ENCODE measurements around the gene KLF4.

GRCh38 chr9:107455425-107456135, 34.0 kb downstream of the KLF4 start:
- no peak for TF ChIP-seq POLR2AphosphoS5 (IDR thresholded peaks at IDR 0.05)
- no peak for TF ChIP-seq EP300 (conservative IDR thresholded peaks at IDR 0.05; ENCODE audit: poor library complexity, severe bottlenecking)
- TF ChIP-seq, protein P1, sequence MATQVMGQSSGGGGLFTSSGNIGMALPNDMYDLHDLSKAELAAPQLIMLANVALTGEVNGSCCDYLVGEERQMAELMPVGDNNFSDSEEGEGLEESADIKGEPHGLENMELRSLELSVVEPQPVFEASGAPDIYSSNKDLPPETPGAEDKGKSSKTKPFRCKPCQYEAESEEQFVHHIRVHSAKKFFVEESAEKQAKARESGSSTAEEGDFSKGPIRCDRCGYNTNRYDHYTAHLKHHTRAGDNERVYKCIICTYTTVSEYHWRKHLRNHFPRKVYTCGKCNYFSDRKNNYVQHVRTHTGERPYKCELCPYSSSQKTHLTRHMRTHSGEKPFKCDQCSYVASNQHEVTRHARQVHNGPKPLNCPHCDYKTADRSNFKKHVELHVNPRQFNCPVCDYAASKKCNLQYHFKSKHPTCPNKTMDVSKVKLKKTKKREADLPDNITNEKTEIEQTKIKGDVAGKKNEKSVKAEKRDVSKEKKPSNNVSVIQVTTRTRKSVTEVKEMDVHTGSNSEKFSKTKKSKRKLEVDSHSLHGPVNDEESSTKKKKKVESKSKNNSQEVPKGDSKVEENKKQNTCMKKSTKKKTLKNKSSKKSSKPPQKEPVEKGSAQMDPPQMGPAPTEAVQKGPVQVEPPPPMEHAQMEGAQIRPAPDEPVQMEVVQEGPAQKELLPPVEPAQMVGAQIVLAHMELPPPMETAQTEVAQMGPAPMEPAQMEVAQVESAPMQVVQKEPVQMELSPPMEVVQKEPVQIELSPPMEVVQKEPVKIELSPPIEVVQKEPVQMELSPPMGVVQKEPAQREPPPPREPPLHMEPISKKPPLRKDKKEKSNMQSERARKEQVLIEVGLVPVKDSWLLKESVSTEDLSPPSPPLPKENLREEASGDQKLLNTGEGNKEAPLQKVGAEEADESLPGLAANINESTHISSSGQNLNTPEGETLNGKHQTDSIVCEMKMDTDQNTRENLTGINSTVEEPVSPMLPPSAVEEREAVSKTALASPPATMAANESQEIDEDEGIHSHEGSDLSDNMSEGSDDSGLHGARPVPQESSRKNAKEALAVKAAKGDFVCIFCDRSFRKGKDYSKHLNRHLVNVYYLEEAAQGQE (IDR thresholded peaks at IDR 0.05; ENCODE audit: borderline replicate concordance), result no peak
- TF ChIP-seq CTCF (IDR thresholded peaks at IDR 0.05; ENCODE audit: poor library complexity, severe bottlenecking), result no peak
- no peak for TF ChIP-seq EZH2 (IDR thresholded peaks at IDR 0.05; ENCODE audit: borderline replicate concordance, insufficient read depth, low read length, poor library complexity, severe bottlenecking)
